ENCODE results near the gene RSBN1L. TPM values are rescaled to one million over a fixed set of nuclear protein-coding genes. Genes with fewer than 3 reads are reported as not detected.
"Not testable (repeated sequence)": the region's sequence is repeated elsewhere in the genome, so short reads cannot be mapped to it uniquely, and the experiment has no call there.

RSBN1L gene
- 2.8 and 4.8 TPM in 2 replicates for polyA plus RNA-seq (2011; rRNA removed)
- 8.7 and 19.0 TPM in 2 replicates for polyA minus RNA-seq (2011; rRNA and poly(A)+ RNA removed)

DNA sequence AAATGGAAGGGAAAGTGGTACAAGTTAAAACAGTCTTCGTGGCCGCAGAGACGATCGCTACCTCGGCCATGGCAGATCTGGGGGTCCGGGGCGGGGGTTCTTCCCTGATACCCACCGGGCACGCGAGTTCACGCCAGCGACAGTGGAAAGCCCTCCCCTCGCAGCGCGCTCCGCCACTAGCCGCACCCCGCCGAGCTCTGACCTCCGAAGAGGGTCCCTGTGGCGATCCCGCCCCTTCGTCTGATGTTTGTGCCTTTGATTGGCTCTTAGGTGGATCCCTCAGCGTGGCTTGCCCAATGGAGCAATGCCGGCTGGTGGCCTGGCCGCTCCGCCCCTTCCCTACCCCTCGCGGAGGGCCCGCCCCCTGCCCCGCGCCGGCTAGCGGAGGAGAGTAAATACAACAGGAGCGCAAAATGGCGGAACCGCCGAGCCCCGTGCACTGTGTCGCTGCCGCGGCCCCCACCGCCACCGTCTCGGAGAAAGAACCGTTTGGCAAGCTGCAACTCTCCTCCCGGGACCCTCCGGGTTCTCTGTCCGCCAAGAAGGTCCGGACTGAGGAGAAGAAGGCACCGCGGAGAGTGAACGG, at the start of gene RSBN1L:
TSS of gene RSBN1L (plus strand) at position 403 of the 586 bp plus-strand sequence. CDS start at position 414, 11 bp downstream.
- POLR2A ChIA-PET, result interaction anchor here (0.7 to 1.0 kb wide), 2 partner anchors 9 to 938 kb away, joined by 3 read pairs; no protein-coding TSS in a partner anchor
- DNase-seq (ENCODE audit: low read depth), result peak; percentile 80
- Histone ChIP-seq H3K36me3 (ENCODE audit: control insufficient read depth, insufficient read depth, low read length) (0 out of 2 replicates have a peak, but pooled peaks cover 1% of the 10 kb centered on the region), H3K27me3 (ENCODE audit: control insufficient read depth, insufficient read depth, low read length) (no peaks in the 10 kb centered on the region), H3K4me3 (ENCODE audit: low read depth, low read length) (peak within 1 kb of the TSS; percentile 98)
- CTCF ChIA-PET, result interaction anchor here (0.5 to 3.3 kb wide), 9 partner anchors 10 to 1669 kb away, joined by 3 to 26 read pairs (median 4); no protein-coding TSS in a partner anchor
- TF ChIP-seq, protein P1, sequence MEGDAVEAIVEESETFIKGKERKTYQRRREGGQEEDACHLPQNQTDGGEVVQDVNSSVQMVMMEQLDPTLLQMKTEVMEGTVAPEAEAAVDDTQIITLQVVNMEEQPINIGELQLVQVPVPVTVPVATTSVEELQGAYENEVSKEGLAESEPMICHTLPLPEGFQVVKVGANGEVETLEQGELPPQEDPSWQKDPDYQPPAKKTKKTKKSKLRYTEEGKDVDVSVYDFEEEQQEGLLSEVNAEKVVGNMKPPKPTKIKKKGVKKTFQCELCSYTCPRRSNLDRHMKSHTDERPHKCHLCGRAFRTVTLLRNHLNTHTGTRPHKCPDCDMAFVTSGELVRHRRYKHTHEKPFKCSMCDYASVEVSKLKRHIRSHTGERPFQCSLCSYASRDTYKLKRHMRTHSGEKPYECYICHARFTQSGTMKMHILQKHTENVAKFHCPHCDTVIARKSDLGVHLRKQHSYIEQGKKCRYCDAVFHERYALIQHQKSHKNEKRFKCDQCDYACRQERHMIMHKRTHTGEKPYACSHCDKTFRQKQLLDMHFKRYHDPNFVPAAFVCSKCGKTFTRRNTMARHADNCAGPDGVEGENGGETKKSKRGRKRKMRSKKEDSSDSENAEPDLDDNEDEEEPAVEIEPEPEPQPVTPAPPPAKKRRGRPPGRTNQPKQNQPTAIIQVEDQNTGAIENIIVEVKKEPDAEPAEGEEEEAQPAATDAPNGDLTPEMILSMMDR (IDR thresholded peaks at IDR 0.05; ENCODE audit: insufficient read depth, low read depth, low read length), result peak; percentile 55

DNA sequence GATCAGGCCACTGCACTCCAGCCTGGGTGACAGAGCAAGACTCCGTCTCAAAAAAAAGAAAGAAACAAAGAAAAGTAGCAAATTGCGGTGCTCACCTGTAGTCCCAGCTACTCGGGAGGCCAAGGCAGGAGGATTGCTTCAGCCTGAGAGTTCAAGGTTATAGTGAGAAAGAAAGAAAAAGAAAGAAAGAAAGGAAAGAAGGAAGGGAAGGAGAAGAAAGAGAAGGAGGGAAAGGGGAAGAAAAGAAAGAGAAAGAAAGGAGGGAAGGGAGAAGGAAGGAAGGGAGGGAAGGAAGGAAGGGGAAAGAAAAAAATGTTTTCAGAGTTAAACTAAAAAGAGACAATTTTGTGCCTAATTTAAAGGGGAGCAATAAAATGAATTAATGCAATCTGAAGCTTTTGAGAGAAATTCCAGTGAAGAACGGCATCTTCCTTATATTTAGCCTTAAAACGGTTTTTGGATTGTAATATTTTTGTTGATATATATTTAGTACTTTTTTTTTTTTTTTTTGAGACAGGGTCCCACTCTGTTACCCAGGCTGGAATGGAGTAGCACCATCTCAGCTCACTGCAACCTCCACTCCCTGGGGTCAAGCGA, 47.4 kb upstream of the RSBN1L start:
- Histone ChIP-seq H3K27me3 (ENCODE audit: control insufficient read depth, insufficient read depth, low read length) (no peaks in the 10 kb centered on the region), H3K36me3 (ENCODE audit: control insufficient read depth, insufficient read depth, low read length) (no peaks in the 10 kb centered on the region), H3K4me3 (ENCODE audit: low read depth, low read length) (no peak overlapping the region)
- POLR2A ChIA-PET, result no interaction called here
- TF ChIP-seq, protein P1 (IDR thresholded peaks at IDR 0.05; ENCODE audit: insufficient read depth, low read depth, low read length), result no peak
- DNase-seq (ENCODE audit: low read depth), result no peak
- CTCF ChIA-PET, result no interaction called here

DNA sequence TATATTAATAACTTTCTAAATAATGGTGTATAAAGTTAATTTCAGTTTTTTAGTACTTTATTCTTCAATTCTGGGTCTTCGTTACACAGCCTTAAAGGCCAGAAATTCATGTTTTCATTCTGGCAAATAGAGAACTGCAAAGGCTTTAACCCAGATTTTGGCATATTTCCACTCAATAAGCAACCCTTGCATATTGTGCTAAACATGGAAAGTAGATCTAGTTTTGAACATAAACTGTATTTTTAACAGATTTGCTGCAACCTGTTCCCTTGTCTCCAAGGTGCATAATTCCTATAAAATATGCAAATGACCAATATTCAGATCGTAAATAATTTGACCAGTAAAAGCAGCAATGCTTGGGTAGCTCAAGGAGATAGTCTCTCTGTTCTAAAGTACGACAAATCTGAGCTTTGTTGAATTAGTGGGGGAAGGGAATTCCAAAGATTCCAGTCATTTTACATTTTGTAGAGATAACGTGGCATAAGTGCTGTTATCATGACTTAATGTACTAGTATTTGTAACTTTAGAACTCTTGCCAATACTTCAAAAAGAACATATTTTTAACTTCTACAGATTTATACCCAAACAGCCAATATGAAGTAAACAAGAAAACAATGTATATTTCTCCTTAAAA, 46.4 kb upstream of the RSBN1L start:
- POLR2A ChIA-PET, result interaction anchor here (0.6 kb wide), 1 partner anchor 321 kb away, joined by 3 read pairs; no protein-coding TSS in a partner anchor
- Histone ChIP-seq H3K4me3 (ENCODE audit: low read depth, low read length) (no peak overlapping the region), H3K36me3 (ENCODE audit: control insufficient read depth, insufficient read depth, low read length) (no peaks in the 10 kb centered on the region), H3K27me3 (ENCODE audit: control insufficient read depth, insufficient read depth, low read length) (no peaks in the 10 kb centered on the region)
- CTCF ChIA-PET, result interaction anchor here (0.6 to 3.4 kb wide), 6 partner anchors 10 to 300 kb away, joined by 3 to 26 read pairs (median 4); no protein-coding TSS in a partner anchor
- DNase-seq (ENCODE audit: low read depth), result no peak
- TF ChIP-seq, protein P1 (IDR thresholded peaks at IDR 0.05; ENCODE audit: insufficient read depth, low read depth, low read length), result no peak

DNA sequence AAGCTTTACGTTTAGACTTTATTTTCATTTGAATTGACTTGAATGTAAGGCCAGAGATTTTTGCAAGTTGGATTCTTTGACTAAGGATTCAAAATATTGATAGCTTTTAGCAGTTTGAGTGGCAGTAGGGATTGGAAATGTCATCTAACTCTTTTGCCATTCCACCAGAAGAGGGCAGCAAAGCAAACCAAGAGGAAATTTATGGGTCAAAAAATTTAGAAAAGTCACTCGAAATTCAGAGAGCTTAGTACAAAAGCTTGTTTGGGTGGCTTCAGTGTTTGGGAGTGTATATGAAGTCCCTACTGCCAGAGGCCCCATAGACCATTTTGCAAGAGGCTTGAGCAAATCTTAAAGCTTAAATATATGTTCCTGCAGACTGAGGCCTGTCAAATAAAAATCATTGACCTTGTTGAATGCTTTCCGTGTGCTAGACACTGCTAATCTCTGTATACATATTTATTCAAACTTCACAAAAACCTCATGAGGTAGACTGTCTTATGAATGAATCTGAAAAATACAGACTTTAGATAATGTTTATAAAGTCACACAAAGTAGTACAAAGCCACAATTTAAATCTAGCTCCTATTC, 44.6 kb upstream of the RSBN1L start:
- Histone ChIP-seq H3K4me3 (ENCODE audit: low read depth, low read length) (no peak overlapping the region), H3K36me3 (ENCODE audit: control insufficient read depth, insufficient read depth, low read length) (0 out of 2 replicates have a peak, but pooled peaks cover 2% of the 10 kb centered on the region), H3K27me3 (ENCODE audit: control insufficient read depth, insufficient read depth, low read length) (no peaks in the 10 kb centered on the region)
- DNase-seq (ENCODE audit: low read depth), result no peak
- TF ChIP-seq, protein P1 (IDR thresholded peaks at IDR 0.05; ENCODE audit: insufficient read depth, low read depth, low read length), result peak; percentile 72
- POLR2A ChIA-PET, result no interaction called here
- CTCF ChIA-PET, result interaction anchor here (0.7 to 3.4 kb wide), 35 partner anchors 9 to 288 kb away, joined by 3 to 26 read pairs (median 4); partner anchors contain the start of gene PHTF2

DNA sequence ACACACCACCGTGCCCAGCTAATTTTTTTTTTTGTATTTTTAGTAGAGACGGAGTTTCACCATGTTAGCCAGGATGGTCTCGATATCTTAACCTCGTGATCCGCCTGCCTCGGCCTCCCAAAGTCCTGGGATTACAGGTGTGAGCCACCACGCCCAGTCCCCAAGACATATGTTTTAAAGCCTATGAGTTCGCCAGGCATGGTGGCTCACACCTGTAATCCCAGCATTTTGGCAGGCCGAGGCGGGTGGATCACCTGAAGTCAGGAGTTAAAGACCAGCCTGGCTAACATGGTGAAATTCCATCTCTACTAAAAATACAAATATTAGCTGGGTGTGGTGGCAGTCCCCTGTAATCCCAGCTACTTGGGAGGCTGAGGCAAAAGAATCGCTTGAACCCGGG, 43.4 kb upstream of the RSBN1L start:
- H3K36me3 ChIP-seq (ENCODE audit: control insufficient read depth, insufficient read depth, low read length); H3K4me3 ChIP-seq (ENCODE audit: low read depth, low read length); POLR2A ChIA-PET; DNase-seq (ENCODE audit: low read depth); H3K27me3 ChIP-seq (ENCODE audit: control insufficient read depth, insufficient read depth, low read length): not testable (repeated sequence)
- CTCF ChIA-PET, result interaction anchor here (0.9 to 3.4 kb wide), 7 partner anchors 9 to 108 kb away, joined by 3 to 26 read pairs (median 4); no protein-coding TSS in a partner anchor
